GM18520 (cell line): ENCODE data around the gene SLC16A10.
"Not testable (repeated sequence)": the region's sequence is repeated elsewhere in the genome, so short reads cannot be mapped to it uniquely, and the experiment has no call there.

Experiments
- ATAC-seq: cut with Tn5 transposase; IDR thresholded peaks from one replicate; pipeline ENCODE4 v1.9.1; 2021; ENCODE audit not compliant: unreplicated experiment

Gene SLC16A10

DNA sequence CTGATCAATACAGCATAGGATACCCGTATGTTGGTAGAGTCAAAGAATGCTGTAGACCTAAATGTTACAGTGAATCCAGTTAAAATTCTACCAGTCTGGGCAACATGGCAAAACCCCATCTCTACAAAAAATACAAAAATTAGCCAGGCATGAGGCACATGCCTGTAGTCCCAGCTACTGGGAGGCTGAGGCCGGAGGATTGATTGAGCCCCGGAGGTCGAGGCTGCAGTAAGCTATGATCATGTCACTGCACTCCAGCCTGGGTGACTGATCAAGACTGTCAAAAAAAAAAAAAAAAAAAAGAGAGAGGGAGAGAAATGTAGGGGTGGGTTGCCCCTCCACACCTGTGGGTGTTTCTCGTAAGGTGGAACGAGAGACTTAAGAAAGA lies 167.5 kb downstream of the SLC16A10 start:
- ATAC-seq: no peak

DNA sequence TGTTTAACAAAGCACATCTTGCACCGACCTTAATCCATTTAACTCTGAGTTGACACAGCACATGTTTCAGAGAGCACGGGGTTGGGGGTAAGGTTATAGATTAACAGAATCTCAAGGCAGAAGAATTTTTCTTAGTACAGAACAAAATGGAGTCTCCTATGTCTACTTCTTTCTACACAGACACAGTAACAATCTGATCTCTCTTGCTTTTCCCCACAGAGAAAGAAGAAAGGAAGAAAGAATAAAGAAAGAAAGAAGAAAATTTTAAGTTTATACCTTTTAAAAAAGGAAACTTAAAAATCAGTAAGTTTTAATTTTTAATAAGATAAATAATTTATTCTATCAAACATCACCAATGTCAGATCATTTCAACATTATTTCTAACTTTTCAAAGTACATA lies 168.5 kb downstream of the SLC16A10 start:
- not testable (repeated sequence) for ATAC-seq

DNA sequence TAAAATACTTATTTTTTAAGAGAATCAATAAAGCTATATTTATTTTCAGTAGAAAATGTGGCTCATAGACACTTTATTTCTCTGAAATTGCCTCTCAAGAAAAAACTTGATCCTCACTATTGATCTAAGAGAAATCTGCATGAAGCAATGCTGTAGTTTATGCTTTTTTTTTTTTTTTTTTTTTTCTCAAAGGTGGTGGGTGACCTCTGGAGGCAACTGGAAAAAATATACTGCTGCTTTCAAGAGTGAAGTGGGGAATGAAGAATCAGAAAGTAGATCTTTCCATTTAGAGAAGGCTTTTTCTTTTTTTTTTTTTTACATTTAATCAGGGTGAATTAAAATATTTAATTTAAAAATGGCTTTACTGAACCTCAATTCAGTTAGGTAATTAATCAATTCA lies 169.3 kb downstream of the SLC16A10 start:
- no peak for ATAC-seq

- no peak for ATAC-seq
These were observed 170.7 kb downstream of the SLC16A10 start for GRCh38 chr6:111258010-111258409.

DNA sequence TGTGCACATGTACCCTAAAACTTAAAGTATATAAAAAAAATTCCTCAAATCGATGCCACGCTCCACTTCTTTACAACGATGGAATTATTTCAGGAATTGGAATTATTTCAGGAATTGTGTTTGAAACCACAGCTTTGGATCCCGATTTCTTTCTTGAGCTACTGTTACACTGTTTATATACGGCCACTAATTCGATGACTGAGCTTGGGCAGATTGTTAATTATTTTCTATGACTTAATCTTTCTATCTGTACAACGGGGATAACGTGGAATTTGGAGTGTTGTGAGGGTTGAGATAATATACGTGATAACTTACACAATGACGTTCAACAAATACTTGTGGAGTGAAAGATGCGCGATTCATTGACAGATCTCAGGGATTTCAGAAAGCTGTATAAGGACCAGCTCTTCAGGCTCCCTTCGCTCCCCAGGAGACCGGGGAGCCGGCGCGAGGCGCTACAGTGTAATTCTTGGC lies 171.3 kb downstream of the SLC16A10 start:
- ATAC-seq: no peak

DNA sequence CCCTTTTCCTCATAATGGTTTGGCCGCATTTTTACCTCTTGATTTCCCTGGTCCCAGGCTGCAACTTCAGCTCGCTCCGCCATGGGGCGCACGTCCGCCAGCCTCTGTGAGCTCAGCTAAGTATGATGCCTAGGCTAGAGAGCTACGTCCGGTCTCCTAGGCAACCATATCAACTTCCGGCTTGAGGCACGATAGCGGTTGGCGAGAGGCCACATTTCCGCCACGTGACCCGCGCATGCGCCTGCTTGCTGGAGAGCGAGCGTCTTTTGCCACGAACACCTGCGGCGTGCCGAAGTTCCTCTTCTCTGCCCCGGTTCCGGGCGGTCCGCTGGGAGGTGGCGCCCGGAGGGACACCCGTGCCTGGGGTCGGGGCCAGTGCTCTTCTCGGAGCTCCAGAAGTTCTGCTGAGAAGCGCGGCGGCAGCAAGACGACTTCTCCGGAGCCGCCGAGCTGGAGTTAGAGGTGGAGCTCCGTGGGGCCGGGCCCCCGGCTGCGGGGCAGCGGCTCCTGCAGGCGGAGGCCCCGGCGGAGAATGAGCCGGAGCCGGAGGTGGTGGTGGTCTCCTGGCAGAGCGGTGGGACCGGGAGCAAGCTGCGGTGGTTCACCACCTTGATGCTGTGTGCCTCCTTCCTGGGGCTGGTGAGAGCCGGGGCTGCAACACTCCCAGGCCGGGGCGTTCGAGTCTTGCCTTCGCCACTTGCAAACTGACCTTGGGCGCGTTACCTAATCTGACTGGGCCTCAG lies 172.0 kb downstream of the SLC16A10 start:
- ATAC-seq: peak; percentile 99

DNA sequence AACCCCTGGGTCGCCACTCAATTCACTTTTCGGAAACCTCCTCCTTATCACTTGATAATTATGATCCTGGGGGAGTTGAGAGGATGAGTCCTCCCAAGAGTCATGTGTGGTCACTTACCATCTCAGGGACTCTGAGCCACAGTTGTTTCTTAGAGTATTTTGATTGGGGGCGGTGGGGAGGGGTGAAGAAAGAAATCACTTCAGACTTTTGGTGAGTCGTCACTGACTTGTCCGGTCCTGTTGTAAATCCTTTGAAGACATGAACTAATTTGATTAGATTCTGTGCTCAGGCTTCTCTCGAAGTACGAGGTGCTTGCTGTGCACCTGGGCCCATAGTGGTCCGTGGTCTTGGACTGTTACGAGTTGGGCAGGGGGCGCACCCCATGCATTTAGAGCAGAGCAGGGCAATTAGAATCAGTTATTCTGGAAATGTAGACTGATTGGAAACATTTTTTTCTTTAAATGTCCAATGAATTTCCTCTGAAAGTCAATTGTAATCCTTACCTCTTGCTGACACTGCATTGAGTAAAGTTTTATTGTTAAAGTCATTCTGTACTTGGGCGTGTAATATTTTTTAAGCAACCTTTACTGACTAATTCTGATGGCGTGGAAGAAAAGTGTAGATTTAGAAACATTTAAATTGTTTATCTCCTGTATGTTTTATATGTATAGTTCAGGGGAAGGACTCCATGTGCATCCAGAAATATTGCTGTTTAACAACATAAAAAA lies 173.4 kb downstream of the SLC16A10 start:
- no peak for ATAC-seq

DNA sequence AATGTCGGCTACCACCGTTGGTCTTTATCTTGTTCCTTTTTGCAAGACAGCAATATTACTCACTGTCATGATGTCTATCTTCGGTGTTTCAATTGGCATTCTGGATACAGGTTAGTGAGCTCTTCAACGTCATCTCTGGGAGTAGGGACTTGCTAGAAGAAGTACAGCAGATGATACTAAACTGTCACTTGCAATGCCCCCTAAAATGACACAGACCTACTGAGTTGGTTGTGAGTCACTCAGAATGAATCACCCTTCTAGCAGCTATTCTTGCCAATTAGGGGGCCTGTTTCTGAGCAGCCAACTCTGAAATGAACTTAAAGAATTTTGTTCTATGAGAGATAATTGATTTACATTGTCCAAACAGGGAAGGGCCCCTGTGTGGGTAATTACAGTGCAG lies 176.5 kb downstream of the SLC16A10 start:
- ATAC-seq: no peak

DNA sequence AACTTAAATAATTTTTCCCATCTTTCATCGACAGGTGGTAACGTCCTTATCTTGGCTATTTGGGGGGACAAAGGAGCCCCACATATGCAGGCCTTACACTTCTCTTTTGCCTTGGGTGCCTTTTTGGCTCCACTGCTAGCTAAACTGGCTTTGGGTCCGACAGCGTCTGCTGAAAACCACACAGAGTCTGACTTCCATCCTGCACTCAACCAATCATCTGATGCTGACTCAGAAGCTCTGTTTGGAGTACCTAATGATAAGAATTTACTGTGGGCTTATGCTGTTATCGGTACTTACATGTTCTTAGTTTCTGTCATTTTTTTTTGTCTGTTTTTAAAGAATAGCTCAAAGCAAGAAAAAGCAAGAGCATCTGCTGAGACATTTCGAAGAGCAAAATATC lies 178.5 kb downstream of the SLC16A10 start:
- no peak for ATAC-seq

DNA sequence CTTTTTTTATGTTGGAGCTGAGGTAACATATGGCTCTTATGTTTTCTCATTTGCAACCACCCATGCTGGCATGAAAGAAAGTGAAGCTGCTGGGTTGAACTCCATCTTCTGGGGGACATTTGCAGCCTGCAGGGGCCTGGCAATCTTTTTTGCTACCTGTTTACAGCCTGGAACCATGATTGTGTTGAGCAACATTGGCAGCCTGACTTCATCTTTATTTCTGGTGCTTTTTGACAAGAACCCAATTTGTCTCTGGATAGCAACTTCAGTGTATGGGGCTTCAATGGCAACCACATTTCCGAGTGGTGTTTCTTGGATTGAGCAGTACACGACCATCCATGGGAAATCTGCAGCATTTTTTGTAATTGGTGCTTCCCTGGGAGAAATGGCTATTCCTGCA lies 179.0 kb downstream of the SLC16A10 start:
- no peak for ATAC-seq

- ATAC-seq: no peak
These were observed 180.5 kb downstream of the SLC16A10 start for GRCh38 chr6:111267764-111268333.

DNA sequence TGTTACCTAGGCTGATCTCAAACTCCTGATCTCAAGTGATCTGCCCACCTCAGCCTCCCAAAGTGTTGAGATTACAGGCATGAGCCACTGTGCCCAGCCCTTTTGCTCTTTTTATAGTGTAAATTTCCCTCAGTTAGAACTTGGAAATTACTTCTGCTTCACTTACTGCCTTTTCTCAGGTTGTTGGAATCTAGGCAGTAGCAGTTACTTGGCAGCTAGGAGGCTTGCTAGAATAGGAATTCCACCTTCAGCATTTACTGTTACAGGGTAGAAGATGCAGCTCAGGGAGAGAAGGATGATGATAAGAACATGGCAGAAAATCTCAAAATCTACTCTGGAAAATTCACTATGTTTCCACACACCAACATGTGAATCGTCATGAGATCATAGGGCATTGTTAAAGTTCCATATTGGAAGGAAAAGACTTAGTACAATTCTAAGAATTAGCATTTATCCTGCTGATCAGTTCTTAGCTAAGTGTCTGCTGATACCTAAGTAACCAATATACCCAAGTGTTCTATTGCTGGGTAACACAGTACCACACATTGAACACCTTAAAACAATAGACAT lies 182.2 kb downstream of the SLC16A10 start:
- no peak for ATAC-seq

DNA sequence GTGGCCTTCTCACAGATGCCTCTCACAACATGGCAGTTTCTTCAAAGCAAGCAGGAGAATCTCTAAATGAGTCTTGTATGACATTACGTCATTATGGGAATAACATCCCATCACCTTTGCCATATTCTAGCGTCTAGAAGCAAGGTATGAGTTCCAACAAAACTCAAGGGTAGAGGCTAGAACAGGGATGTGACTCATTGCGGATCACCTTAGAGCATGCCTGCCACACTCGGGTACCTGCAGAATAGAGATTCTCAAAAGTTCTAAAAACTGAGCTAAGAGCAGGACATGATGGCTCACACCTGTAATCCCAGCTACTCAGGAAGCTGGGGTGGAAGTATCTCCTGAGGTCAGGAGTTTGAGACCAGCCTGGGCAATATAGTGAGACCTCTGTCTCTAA lies 182.8 kb downstream of the SLC16A10 start:
- no peak for ATAC-seq

DNA sequence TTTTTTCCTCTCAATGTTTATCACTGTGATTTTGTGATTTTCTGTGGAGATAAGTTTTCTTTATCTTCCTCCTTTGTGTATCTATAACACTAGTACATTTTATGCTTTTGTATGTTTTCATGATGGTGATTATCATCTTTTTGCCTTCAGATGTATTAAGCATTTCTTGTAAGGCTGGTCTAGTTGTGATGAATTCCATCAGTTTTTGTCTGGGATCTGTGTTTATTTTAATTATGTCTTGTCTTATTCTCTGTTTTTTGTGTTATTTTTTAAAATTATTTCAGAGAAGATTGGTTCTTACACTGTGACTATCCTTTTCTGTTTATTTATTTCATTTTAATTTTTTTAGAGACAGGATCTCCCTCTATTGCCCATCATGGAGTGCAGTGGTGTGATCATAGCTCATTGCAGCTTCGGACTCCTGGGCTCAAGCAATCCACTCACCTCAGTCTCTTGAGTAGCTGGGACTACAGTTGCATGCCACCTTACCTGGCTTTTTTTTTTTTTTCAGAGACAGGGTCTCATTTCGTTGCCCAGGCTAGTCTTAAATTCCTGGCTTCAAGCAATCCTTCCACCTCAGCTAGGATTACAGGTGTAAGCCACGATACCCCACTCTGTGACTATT lies 187.4 kb downstream of the SLC16A10 start:
- no peak for ATAC-seq

GRCh38 chr6:111276335-111276734 lies 189.0 kb downstream of the SLC16A10 start:
- no peak for ATAC-seq

DNA sequence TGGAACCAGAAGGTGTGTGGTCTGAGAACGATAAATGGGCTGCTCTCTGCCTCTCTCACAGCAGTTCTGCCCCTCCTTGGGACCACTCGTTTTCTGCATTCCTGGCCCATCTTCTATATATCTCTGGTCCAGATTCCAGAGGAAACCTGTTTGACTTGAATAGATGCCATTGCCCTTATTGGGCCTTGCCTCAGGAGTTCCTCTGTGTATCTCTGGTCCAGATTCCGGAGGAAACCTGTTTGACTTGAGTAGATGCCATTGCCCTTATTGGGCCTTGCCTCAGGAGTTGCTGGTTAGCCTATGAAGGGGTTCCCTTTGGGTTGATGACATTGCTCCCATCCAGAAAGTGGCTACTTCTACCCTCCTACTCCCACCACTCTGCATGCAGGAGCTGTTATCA lies 189.4 kb downstream of the SLC16A10 start:
- ATAC-seq: no peak

DNA sequence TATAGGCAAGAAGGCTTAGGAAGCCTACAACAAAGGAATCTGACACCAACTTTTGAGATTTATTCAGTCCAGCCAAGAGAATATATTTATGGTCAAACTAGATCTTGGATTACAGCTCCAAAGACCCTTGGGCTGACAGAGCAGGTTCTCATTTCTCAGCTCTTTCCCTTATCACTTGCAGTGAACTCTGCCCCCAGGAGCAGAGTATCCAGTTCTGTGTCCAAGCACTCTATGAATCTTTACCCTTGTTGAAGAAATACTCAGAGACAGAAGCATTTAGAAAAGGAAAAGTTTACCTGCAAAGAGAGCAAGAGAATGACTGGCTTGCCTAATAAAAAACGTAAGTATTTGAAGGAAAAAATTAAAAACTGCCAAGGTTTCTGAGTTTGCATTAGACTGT lies 190.5 kb downstream of the SLC16A10 start:
- ATAC-seq: no peak

GRCh38 chr6:111278731-111279130 lies 191.4 kb downstream of the SLC16A10 start:
- ATAC-seq: no peak

DNA sequence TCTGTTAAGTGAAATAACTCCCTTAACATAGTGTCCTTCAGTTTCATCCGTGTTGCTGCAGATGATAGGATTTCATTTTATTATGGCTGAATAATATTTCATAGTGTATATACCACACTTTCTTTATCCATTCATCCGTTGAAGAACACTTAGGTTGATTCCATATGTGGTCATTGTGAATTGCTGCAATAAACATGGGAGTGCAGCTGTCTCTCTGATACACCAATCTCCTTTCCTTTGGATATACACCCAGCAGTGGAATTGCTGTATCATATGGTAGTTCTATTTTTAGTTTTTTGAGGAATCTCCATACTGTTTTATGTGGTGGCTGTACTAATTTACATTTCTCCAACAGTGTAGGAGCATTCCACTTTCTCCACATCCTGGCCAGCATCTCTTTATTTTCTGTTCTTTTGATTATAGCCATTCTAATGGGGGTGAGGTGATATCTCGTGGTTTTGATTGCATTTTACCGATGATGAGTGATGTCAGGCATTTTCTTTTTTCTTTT lies 193.2 kb downstream of the SLC16A10 start:
- no peak for ATAC-seq
